H54 (cell line): Measurements from ENCODE around the gene NISCH.

Source experiments
- DNase-seq: peaks from one replicate; pipeline ENCODE4 v3.0.0; 2011; ENCODE audit warnings: low spot score, mixed read lengths; ENCODE audit not compliant: insufficient read length
- FAIRE-seq: peaks from 3 replicates; lab custom pipeline; 2011; peaks lifted over from hg19 to GRCh38; lab: Jason Lieb, UNC
- POLR2A ChIP-seq: IDR thresholded peaks from 2 replicates; pipeline ENCODE4 v1.6.1; 2011; ENCODE audit warnings: low read depth, mild to moderate bottlenecking, low read length

The NISCH gene

GRCh38 chr3:52492059-52492458 lies 36.7 kb downstream of the NISCH start:
- no peak for TF ChIP-seq POLR2A
- no peak for DNase-seq
- FAIRE-seq: no peak

DNA sequence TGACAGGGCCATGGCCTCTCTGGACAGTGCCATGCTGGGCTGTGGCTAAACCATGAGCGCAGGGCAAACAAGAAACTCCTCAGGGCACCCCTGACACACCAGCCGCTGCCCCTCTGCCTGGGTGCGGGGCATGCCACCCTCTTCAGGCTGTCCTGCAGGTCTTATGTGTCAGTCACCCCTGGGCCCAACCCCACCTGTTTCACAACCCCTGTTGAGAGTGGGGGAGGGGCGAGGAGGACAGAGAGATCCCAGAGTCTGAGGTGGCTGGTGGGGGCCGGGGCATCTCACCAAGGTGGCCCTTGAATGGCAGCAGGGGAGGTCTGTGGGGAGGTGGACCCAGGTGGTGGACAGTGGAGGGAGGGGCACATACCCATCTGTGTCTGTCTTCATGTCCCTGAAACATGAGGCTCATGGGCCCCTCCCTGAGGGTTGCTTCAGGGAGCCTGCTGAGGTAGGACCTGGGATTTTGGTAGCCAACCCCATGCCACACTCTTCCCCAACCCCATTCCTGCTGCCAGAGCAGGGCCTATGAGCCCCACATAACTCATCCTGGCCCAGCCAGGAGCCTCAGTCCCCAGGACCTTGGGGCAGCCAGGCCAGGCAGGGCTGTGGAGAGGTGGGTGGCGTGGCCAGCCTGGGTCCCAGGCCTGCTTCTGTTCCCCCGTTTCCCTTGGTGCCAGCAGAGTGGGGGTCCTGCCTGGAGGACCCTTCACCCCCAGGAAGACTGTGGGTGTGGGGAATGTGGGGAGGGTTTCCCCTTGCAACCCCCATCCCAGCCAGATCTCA lies 38.0 kb downstream of the NISCH start:
- TF ChIP-seq POLR2A: no peak
- FAIRE-seq: no peak
- DNase-seq: no peak

GRCh38 chr3:52494445-52494844 lies 39.0 kb downstream of the NISCH start:
- FAIRE-seq: no peak
- DNase-seq: no peak
- no peak for TF ChIP-seq POLR2A

DNA sequence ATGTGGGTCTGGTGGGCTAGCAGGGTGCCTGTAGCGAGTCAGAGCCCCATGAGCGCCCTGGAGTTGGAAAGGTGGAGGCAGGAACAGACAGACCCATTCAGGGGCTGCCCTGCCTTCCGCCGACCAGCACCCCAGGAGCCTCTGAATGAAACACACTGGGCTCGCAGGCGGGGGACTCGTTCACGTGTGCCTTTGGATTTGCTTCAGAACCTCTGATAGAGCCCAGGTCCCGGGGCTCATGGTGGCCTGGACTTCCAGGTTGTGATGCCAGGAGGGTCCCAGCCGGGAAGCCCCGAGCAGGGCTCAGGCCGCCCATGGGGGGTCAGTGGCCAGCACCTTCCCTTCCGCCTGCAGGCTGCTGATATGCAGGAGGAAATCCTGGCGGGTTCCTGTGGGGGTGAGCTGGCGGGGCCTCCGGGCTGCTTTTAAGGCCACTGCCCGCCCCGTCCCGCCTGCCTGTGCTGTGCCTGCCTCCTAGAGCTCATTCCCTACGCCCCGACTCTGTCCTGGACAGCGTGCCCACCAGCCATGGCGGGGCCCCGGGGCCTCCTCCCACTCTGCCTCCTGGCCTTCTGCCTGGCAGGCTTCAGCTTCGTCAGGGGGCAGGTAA lies 39.6 kb downstream of the NISCH start, which contains the start of gene STAB1:
TSS of gene STAB1 (plus strand) at position 453 of the 610 bp plus-strand sequence. CDS start at position 529, 76 bp downstream.
- DNase-seq: no peak
- TF ChIP-seq POLR2A: no peak
- FAIRE-seq: no peak

DNA sequence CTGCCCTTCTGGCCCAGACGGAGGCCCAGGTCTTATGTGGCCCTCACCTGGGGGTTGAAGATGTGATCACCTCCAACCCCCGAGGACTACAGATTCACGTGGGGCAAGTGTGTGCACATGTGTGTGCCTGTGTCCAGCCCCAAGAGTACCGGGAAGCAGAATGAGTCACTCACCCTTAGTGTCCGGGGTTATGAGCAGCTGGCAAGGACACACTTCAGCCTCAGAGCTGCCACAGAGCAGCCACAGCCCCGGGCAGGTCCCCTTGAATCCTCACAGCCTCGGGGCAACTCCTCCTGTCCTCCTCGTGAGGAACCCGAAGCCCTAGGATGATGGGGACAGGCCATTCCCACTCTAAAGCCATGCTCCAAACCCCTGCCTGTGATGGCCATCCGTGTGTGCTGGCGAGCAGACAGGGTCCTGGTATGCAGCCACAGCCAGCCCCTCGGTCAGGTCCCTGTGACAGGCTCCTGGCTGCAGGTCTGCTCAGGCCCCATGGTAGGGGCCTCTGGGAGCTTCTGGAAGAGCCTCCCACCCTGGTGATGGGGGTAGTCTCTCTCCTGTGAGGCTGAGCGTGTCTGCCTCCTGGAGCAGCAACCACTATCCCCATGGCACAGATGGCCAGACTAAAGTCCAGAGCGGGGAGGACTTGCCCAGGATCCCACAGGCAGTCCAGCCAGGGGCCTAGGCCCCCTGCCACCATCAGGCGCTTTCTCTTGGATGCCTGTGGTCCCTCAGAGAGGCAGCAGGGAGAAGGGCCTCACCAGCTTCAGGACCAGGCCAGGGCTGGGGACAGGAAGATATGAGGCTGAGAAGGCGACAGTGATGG lies 40.6 kb downstream of the NISCH start:
- FAIRE-seq: peak; percentile 33
- no peak for TF ChIP-seq POLR2A
- DNase-seq: peak; percentile 73

- DNase-seq: no peak
- no peak for FAIRE-seq
- no peak for TF ChIP-seq POLR2A
Observed at GRCh38 chr3:52498137-52499054, 43.0 kb downstream of the NISCH start.

DNA sequence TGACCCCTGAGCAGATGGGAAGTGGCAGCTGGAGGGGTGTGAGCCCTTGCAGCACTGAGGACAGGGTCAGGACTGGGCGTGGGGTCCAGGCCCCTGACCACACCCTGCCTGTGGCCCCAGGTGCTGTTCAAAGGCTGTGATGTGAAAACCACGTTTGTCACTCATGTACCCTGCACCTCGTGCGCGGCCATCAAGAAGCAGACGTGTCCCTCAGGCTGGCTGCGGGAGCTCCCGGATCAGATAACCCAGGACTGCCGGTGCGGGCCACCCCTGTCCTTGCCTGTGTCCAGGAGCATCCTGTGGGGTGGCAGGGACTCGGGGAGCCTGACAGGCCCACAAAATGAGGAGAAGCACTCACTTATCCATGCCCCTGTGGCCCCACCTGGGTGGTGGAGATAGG lies 45.6 kb downstream of the NISCH start:
- FAIRE-seq (no peak), DNase-seq (no peak)
- no peak for TF ChIP-seq POLR2A

GRCh38 chr3:52502001-52502400 lies 46.6 kb downstream of the NISCH start:
- DNase-seq (no peak), FAIRE-seq (no peak)
- TF ChIP-seq POLR2A: no peak

- no peak for TF ChIP-seq POLR2A
- FAIRE-seq: no peak
- DNase-seq: no peak
Observed at GRCh38 chr3:52502808-52503350, 47.5 kb downstream of the NISCH start.

DNA sequence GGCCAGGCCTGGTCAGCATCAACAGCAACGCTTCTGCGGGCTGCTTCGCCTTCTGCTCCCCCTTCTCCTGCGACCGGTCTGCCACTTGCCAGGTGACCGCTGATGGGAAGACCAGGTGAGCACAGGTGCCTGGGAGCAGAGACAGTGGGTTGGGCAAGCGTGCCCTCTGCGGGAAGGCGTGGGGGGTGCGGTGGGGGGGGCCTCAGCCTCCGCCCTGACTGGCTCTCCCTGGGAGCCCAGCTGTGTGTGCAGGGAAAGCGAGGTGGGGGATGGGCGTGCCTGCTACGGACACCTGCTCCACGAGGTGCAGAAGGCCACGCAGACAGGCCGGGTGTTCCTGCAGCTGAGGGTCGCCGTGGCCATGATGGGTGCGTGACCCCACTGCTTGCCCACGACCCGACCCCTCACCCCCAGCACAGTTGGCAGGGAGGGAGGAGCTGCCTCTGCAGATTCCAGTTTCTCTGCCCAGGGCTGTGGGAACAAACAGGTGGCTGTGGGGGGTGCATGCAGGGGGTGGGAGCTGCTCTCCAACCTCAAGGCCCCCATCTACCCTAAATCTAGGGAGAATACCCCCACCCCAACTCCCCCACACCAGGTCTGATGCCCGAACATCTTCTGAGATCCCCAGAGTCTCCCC lies 48.5 kb downstream of the NISCH start:
- DNase-seq (no peak), FAIRE-seq (no peak)

GRCh38 chr3:52504977-52505376 lies 49.6 kb downstream of the NISCH start:
- no peak for FAIRE-seq
- TF ChIP-seq POLR2A: no peak
- DNase-seq: no peak

More for the DNA sequence above, 48.5 kb downstream of the NISCH start:
- TF ChIP-seq POLR2A: no peak

GRCh38 chr3:52506266-52506966 lies 51.0 kb downstream of the NISCH start:
- DNase-seq (no peak), FAIRE-seq (no peak)
- no peak for TF ChIP-seq POLR2A
